Vagina (tissue), 2 donors: ENCODE measurements around the gene ARID1B.

ENCODE experiments used
- CTCF ChIP-seq, 3 experiments: fragments of 450-650 bp in 2 of 3; fragments of 200-600 bp in 1 of 3; sonication (generic) in 1 of 3; IDR thresholded peaks; one replicate each; pipeline ENCODE4 v1.5.1; 2017 to 2019; ENCODE audit warnings: antibody characterized with exemption in 3 of 3, mild to moderate bottlenecking in 2 of 3, moderate library complexity in 2 of 3
- POLR2A ChIP-seq, 2 donors: fragments of 450-650 bp; IDR thresholded peaks; one replicate each; pipeline ENCODE4 v1.6.1; 2017; ENCODE audit warnings: antibody characterized with exemption in 2 of 2, mild to moderate bottlenecking in 2 of 2, moderate library complexity in 2 of 2
- POLR2AphosphoS5 ChIP-seq, 2 donors: sonication (generic); formaldehyde crosslinking; IDR thresholded peaks; one replicate each; pipeline ENCODE4 v1.9.0; 2017; ENCODE audit warnings: antibody characterized with exemption in 2 of 2, mild to moderate bottlenecking in 2 of 2, low read depth in 1 of 2; ENCODE audit not compliant: insufficient read depth in 1 of 2

GRCh38 chr6:156956286-156956685 is 179.1 kb downstream of the ARID1B start:
- TF ChIP-seq POLR2AphosphoS5 (IDR thresholded peaks at IDR 0.05; ENCODE audit: insufficient read depth in 1 of 2, low read depth in 1 of 2): no peak
- TF ChIP-seq POLR2A (IDR thresholded peaks at IDR 0.05): no peak
- no peak for TF ChIP-seq CTCF (IDR thresholded peaks at IDR 0.05)
